Erythroblast (primary cell): ENCODE measurements around the gene ZNF207.
"Not testable (repeated sequence)": the region's sequence is repeated elsewhere in the genome, so short reads cannot be mapped to it uniquely, and the experiment has no call there.

Experiments
- GATA1 ChIP-seq: IDR thresholded peaks from 2 replicates; pipeline ENCODE4 v1.6.1; 2011; ENCODE audit warnings: low read depth, mild to moderate bottlenecking, control low read depth, low read length, moderate library complexity
- POLR2A ChIP-seq: IDR thresholded peaks from 2 replicates; pipeline ENCODE4 v1.6.1; 2011; ENCODE audit warnings: mild to moderate bottlenecking, low read length

GRCh38 chr17:32410085-32410484 lies 60.1 kb downstream of the ZNF207 start:
- not testable (repeated sequence) for TF ChIP-seq POLR2A, GATA1
